Motor neuron (in vitro differentiated cells): ENCODE measurements around the gene DES. TPM values are rescaled to one million over a fixed set of nuclear protein-coding genes. Genes with fewer than 3 reads are reported as not detected.
"Not testable (repeated sequence)": the region's sequence is repeated elsewhere in the genome, so short reads cannot be mapped to it uniquely, and the experiment has no call there.

Source experiments
- ATAC-seq, 8 experiments: fragments of 200-7000 bp; cut with Tn5 transposase; replicated peaks in 6 of 8; 2 replicates each; pipeline ENCODE4 v1.8.0; 2021; ENCODE audit warnings: mild to moderate bottlenecking in 8 of 8, moderate library complexity in 8 of 8
- H3K27ac ChIP-seq, 2 donors: fragments of 250-450 bp; sonication (Bioruptor Pico); 2 replicates each; pipeline ENCODE4 v1.9.0; 2021; ENCODE audit warnings: antibody characterized with exemption in 2 of 2, mild to moderate bottlenecking in 2 of 2, moderate library complexity in 1 of 2
- H3K4me1 ChIP-seq, 2 donors: fragments of 250-450 bp; sonication (Bioruptor Pico); replicated peaks in 1 of 2; 2 replicates each; pipeline ENCODE4 v1.6.1; 2021; ENCODE audit warnings: antibody characterized with exemption in 2 of 2, mild to moderate bottlenecking in 2 of 2, moderate library complexity in 1 of 2
- H3K4me3 ChIP-seq, 5 donors: fragments of 250-450 bp; sonication (Bioruptor Pico); 2 replicates each; pipeline ENCODE4 v1.9.0; 2021; ENCODE audit warnings: antibody characterized with exemption in 5 of 5, mild to moderate bottlenecking in 5 of 5, moderate library complexity in 4 of 5
- WGBS, 10 experiments: fragments of 450-650 bp; shearing (Covaris generic); methylation state at CpG; one replicate each; pipeline ENCODE4 v1.0.0; 2022; 5-methylcytosine and 5-hydroxymethylcytosine counted together
- in situ Hi-C, 9 experiments: fragments of 400-800 bp; cut with MboI; loops; one replicate each; pipeline ENCODE4 v1.15.0; 2021; ENCODE audit warnings: low sequenced_read_pairs in 9 of 9, low pct_unique_long_range_greater_than_20kb in 2 of 9; ENCODE audit not compliant: unreplicated experiment in 9 of 9
- total RNA-seq, 8 experiments: library from RNA; unstranded; fragments of 300-600 nt; gene quantifications; 2 replicates each; pipeline versions ENCODE4 v1.2.3 to v1.2.4, GENCODE V29; 2022

Gene DES
- total RNA-seq, 8 experiments from 2014 or later, result 0.33 to 1.0 (median 0.76) TPM; not detected in 2

DNA sequence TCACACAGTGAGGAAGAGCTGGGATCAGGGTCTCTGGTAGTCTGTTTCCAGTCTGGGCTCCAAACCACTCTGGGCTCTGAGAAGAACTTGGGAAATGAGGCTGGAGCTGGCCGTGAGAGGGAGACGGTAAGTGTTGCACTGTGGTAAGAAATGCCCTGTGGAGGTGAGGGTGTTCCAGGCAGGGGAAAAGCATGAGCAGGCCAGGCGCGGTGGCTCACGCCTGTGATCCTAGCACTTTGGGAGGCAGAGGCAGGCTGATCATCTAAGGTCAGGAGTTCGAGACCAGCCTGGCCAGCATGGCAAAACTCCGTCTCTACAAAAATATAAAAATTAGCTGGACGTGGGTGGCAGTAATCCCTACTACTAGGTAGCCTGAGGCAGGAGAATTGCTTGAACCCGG, 14.3 kb upstream of the DES start:
- WGBS, 10 experiments, result 80 to 100% (median 89%) methylated on average over 1 to 9 of the region's 9 CpGs; no CpG with 5 or more reads in 2 of the 10 experiments
- no peak for ATAC-seq
- H3K4me3 ChIP-seq, result no peak overlapping the region
- in situ Hi-C loops, result loop anchor here in 7 of 9 experiments (5.0 to 25.0 kb wide), 4 partner anchors 108 to 131 kb away; partner anchors contain the start of gene ASIC4 (in 1 of the 7)
- H3K27ac ChIP-seq, result no peak overlapping the region
- peaks cover 10 to 14% of the 10 kb centered on the region in 2 donors for H3K4me1 ChIP-seq

DNA sequence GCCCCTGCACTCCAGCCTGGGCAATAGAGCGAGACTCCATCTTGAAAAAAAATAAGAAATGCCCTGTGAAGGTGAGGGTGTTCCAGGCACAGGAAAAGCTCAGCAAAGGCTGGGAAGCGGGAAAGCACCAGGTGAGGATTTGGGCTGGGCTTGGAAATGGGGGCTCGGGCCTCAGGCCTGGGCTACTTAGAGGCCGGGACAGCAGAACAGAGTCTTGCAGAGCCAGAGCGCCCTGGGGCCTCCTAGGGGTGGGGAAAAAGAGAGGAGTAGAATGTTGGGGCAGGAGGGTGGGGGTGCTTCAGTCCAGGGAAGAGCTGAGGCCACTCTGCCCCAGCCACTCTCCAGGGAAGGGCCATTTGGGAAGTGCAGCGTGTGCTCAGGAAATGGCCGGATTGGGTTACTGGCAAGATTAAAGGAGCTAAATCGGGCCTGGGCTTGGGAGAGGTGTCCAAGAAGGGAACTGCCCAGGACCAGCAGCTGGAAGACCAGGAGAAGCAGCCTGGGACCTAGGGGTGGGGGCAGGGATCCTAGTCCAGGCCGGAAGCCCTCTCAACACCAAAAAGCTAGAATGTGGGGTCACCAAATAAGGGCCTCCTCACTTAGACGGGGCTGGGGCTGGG, 13.8 kb upstream of the DES start:
- in situ Hi-C loops, result loop anchor here in 7 of 9 experiments (5.0 to 25.0 kb wide), 4 partner anchors 108 to 130 kb away; partner anchors contain the start of gene ASIC4 (in 1 of the 7)
- peak in 2 of 8 experiments; percentile 25 to 61 for ATAC-seq
- Histone ChIP-seq H3K4me3 (no peak overlapping the region), H3K4me1 (peaks cover 10 to 14% of the 10 kb centered on the region in 2 donors), H3K27ac (no peak overlapping the region)
- WGBS, 10 experiments, result 100% methylated on average over 1 to 3 of the region's 10 CpGs; no CpG with 5 or more reads in 6 of the 10 experiments

DNA sequence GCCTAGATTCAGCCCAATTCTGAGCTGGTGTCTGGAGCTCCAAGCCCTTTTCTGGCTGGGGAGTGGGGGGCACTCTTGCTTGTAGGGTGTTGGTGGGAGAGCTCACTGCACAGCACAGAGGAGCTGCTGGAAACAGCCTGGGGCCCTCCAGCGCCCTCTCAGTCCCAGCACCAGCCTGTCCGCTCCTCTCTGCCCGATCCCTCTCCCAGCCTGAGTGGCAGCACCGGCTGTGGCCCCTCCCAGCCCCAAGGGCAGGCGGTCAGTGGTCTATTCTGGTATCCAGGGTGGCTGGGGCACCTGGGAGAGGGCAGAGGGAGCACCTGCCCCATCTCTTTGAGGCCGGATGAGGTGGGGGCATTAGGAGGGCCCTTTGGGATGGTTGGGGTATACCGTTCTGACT, 13.2 kb upstream of the DES start:
- no peak overlapping the region for H3K4me3 ChIP-seq
- in situ Hi-C loops, result loop anchor here in 7 of 9 experiments (5.0 to 25.0 kb wide), 4 partner anchors 107 to 130 kb away; partner anchors contain the start of gene ASIC4 (in 1 of the 7)
- H3K27ac ChIP-seq, result no peak overlapping the region
- peak in 5 of 8 experiments; percentile 20 to 34 (median 26) for ATAC-seq
- peaks cover 10 to 14% of the 10 kb centered on the region in 2 donors for H3K4me1 ChIP-seq
- WGBS, 10 experiments, result 57 to 73% (median 64%) methylated on average over 1 to 6 of the region's 7 CpGs; no CpG with 5 or more reads in 5 of the 10 experiments

DNA sequence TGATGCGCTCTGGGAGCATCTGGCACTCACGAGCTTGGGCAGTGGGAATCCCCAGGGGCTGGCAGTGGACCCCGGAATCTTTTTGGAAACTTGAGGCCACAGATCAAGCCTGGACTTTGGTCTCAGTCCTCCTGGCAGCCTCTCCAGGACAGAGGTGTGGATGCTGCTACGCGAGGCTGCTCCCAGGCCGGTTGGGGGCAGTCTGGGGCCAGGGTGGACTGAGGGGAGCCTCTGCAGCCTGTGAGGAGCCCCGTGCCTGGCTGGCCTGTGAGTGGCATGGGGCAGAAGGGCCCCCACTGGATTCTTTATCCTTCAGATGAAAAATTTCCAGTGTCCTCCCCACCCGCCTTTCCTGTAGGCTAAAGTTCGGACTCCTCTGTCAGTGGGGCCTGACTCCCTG, 12.7 kb upstream of the DES start:
- WGBS, 10 experiments, result 75 to 100% methylated on average over 1 to 6 of the region's 9 CpGs; no CpG with 5 or more reads in 8 of the 10 experiments
- no peak overlapping the region for H3K27ac ChIP-seq
- H3K4me1 ChIP-seq, result peaks cover 10 to 14% of the 10 kb centered on the region in 2 donors
- no peak overlapping the region for H3K4me3 ChIP-seq
- ATAC-seq, result peak in 3 of 8 experiments; percentile 7 to 36 (median 26)
- in situ Hi-C loops, result loop anchor here in 5 of 9 experiments (10.0 to 25.0 kb wide), 3 partner anchors 107 to 129 kb away; partner anchors contain the start of gene ASIC4 (in 1 of the 5)

DNA sequence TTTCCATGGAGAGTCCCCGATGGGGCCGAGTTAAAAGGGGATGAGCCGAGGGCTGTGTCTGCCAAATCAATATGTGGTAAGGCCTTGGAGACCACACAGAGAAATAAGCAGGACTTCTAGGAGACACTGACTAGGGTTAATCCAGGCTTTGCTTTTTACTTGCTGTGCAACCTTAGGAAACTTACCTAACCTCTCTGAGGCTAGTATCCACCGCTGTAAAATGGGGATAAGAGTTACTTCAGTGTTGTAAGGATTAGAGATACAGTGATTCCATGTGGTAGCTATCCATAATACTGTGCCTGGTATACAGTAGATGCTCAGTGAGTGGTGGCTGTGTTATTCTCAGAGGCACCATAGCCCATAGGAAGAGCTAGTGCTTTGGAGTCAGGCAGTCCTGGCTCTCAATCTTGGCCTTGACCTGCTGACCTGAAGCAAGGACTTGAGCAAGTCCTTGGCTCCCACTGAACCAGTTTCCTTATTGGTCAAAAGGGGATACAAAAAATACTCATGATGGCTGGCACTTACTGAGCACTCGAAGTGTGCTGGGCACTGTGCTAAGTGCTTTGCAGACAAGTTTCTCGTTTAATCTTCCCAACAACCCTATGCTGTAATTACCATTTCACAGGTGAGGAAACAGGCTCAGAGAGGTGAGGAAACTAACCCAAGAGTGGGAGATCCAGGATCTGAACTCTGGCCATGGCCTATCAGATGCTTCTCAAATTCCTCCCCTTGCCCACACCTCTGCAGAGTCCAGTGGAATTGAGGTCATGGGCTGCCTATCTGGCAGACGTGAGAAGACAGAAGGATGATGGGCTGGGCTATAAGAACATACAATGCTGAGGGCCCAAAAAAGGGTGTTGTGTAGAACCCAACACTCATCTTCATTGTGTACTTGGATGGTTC, 12.0 kb upstream of the DES start:
- no peak overlapping the region for H3K27ac ChIP-seq
- ATAC-seq, result peak in 1 of 8 experiments; percentile 5
- no peak overlapping the region for H3K4me3 ChIP-seq
- 39 to 100% (median 94%) methylated on average over 1 to 6 of the region's 7 CpGs; no CpG with 5 or more reads in 1 of the 10 experiments for WGBS, 10 experiments
- in situ Hi-C loops, result loop anchor here in 5 of 9 experiments (10.0 to 25.0 kb wide), 3 partner anchors 106 to 129 kb away; partner anchors contain the start of gene ASIC4 (in 1 of the 5)
- peaks cover 4 to 14% of the 10 kb centered on the region in 2 donors for H3K4me1 ChIP-seq

DNA sequence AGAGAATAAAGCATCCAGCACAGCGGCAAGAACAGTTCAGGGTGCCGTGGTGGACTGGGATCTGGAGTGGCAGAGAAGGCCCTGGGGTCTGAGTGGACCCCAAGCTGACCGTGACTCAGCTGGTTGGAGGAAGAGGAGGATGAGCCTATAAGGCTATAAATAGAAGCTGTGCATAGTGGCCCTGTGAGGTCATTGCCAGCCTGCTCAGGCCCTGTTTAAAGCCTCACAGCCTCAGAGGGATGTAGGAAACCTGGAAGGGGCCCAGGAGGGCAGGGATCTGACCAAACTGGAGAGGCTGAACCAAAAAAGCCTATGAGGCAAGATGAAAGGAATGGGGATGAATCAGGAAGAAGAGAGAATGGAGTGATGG, 11.3 kb upstream of the DES start:
- Histone ChIP-seq H3K4me3 (no peak overlapping the region), H3K27ac (no peak overlapping the region), H3K4me1 (peaks cover 4 to 14% of the 10 kb centered on the region in 2 donors)
- 50 to 90% (median 77%) methylated on average over 1 to 3 of the region's 3 CpGs; no CpG with 5 or more reads in 6 of the 10 experiments for WGBS, 10 experiments
- in situ Hi-C loops, result loop anchor here in 5 of 9 experiments (10.0 to 25.0 kb wide), 3 partner anchors 105 to 128 kb away; partner anchors contain the start of gene ASIC4 (in 1 of the 5)
- ATAC-seq, result peak in 7 of 8 experiments; percentile 23 to 66 (median 35)

DNA sequence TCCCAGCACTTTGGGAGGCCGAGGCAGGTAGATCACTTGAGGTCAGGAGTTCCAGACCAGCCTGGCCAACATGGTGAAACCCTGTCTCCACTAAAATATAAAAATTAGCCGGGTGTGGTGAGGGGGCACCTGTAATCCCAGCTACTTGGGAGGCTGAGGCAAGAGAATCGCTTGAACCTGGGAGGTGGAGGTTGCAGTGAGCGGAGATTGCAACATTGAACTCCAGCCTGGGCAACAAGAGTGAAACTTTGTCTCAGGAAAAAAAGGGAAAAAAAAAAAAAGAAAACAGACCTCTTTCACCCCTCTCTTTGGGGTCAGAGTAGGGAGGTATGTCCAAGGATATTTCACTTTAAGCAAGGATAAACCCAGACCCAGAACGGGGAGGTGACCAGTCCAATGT, 10.8 kb upstream of the DES start:
- in situ Hi-C loops, result loop anchor here in 5 of 9 experiments (10.0 to 25.0 kb wide), 3 partner anchors 105 to 127 kb away; partner anchors contain the start of gene ASIC4 (in 1 of the 5)
- not testable (repeated sequence) for H3K4me3 ChIP-seq, ATAC-seq, H3K27ac ChIP-seq, H3K4me1 ChIP-seq
- 20 to 88% (median 42%) methylated on average over 1 to 4 of the region's 5 CpGs; no CpG with 5 or more reads in 1 of the 10 experiments for WGBS, 10 experiments

DNA sequence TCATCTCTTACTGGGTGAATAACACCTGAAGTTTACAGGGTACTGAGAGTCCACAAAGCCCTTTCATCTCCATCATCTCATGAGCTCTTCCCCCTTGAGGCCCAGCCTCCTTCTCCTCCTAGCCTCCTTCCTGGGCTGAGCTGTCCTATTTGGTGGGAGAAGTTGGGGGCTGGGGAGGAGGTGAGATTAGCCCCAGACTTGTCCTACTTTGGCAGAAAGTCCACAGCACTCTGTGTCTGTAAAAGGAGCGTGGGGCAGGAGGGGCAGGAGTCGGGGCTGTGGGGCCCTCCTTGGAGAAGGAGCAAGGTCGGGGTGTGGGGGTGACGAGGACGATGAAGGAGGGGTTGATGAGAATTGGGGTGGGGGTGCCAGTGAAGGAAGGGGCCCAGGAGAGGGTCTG, 10.0 kb upstream of the DES start:
- no peak overlapping the region for H3K27ac ChIP-seq
- no CpG with 5 or more reads among the region's 5 CpGs for WGBS, 10 experiments
- peaks cover 0 to 4% of the 10 kb centered on the region in 2 donors for H3K4me1 ChIP-seq
- no peak for ATAC-seq
- no peak overlapping the region for H3K4me3 ChIP-seq
- in situ Hi-C loops, result loop anchor here in 5 of 9 experiments (10.0 to 25.0 kb wide), 3 partner anchors 104 to 127 kb away; partner anchors contain the start of gene ASIC4 (in 1 of the 5)

DNA sequence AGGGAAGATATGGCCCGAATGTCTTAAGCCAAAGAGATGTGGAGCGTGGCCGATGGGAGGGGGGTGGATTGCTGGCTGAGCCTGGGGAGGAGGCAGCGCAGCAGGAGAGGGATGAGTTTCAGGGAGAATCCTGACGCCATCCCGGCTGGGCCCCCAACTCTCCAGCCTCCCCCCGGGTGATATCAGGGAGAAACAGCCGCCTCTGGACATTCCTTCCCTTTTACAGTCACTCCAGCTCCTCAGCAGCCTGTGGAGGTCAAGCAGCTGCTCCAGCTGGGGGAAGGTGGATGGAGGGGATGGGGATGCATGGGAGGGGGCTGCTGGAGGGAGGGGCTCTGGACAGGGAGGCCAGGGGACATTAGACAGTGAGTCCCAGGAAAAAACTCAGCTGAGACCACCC, 9.5 kb upstream of the DES start:
- H3K4me1 ChIP-seq, result peaks cover 0 to 4% of the 10 kb centered on the region in 2 donors
- in situ Hi-C loops, result loop anchor here in 5 of 9 experiments (10.0 to 25.0 kb wide), 3 partner anchors 104 to 126 kb away; partner anchors contain the start of gene ASIC4 (in 1 of the 5)
- H3K4me3 ChIP-seq, result no peak overlapping the region
- no peak overlapping the region for H3K27ac ChIP-seq
- peak in 1 of 8 experiments; percentile 10 for ATAC-seq
- 100% methylated on average over 3 of the region's 8 CpGs; no CpG with 5 or more reads in 9 of the 10 experiments for WGBS, 10 experiments

DNA sequence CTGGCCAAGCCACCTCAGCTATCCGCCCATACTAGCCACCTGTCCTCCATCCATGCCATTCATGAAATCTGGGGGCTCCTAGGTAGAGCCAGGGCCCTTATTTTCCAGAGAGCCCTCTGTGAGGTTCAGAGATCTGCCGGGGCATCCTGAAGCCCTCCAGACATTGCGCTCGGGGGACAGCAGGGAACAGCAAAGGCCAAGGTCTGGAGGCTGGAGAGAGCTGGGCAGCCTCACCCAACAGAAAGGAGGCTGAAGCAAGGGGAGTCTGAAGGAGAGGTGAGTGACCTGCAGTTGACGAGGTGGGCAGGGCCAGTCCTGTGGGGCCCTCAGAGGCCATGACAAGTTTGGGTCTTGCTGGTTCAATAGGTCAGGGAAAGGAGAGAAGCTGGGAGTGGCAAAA, 8.6 kb upstream of the DES start:
- Histone ChIP-seq H3K27ac (no peak overlapping the region), H3K4me1 (peaks cover 0 to 4% of the 10 kb centered on the region in 2 donors), H3K4me3 (no peak overlapping the region)
- 75 to 80% (median 78%) methylated on average over 1 to 3 of the region's 5 CpGs; no CpG with 5 or more reads in 6 of the 10 experiments for WGBS, 10 experiments
- in situ Hi-C loops, result loop anchor here in 5 of 9 experiments (10.0 to 25.0 kb wide), 3 partner anchors 103 to 125 kb away; partner anchors contain the start of gene ASIC4 (in 1 of the 5)
- ATAC-seq, result no peak

DNA sequence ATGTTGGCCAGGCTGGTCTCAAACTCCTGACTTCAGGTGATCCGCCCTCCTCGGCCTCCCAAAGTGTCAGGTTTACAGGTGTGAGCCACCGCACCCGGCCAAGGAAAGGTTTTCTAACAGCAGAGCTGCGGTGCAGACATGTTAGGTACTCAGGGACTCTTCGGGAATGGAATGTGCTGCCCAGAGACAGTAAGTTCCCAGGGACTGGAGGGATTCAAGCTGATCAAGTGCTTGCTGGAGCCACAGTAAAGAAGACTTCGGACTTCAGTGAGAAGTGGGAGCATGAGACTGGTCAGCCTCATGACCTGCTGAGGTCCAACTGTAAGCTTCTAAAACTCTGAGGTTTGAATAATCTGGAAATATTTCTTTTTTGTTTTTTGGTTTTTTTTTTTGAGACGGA, 7.8 kb upstream of the DES start:
- in situ Hi-C loops, result loop anchor here in 1 of 9 experiments (25.0 kb wide), 1 partner anchor 102 kb away; the partner anchor contains the start of gene ASIC4
- H3K27ac ChIP-seq, result no peak overlapping the region
- WGBS, 10 experiments, result 20 to 100% (median 90%) methylated on average over 1 to 4 of the region's 8 CpGs; no CpG with 5 or more reads in 3 of the 10 experiments
- no peak for ATAC-seq
- H3K4me1 ChIP-seq, result peaks cover 0 to 4% of the 10 kb centered on the region in 2 donors
- no peak overlapping the region for H3K4me3 ChIP-seq

DNA sequence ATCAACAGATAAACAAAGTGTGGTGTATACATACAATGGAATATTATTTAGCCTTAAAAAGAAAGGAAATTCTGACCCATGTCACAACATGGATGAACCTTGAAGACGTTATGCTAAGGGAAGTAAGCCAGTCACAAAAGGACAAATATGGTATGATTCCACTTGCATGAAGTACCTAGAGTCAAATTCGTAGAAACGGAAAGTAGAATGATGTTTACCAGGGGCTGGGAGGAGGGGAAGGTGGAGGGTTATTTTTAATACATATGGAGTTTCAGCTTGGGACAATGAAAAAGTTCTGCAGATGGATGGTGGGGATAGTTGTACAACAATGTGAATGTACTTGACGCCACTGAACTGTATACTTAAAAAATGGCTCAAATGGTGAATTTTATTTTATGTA, 3.3 kb upstream of the DES start:
- Histone ChIP-seq H3K4me1 (peaks cover 0 to 21% of the 10 kb centered on the region in 2 donors), H3K4me3 (no peak overlapping the region), H3K27ac (no peak overlapping the region)
- 20 to 100% (median 81%) methylated on average over 1 to 4 of the region's 4 CpGs for WGBS, 10 experiments
- no peak for ATAC-seq
- in situ Hi-C loops, result loop anchor here in 1 of 9 experiments (25.0 kb wide), 1 partner anchor 97 kb away; the partner anchor contains the start of gene ASIC4
